Stimulated activated CD4-positive, alpha-beta T cell treated with anti-CD3 and anti-CD28 coated beads, Interleukin-4, amount 100 ng/mL, for 1 hour (primary cell): ENCODE data around the gene EARS2.
"Not testable (repeated sequence)": the region's sequence is repeated elsewhere in the genome, so short reads cannot be mapped to it uniquely, and the experiment has no call there.

ENCODE experiments used
- DNase-seq: peaks from one replicate; pipeline ENCODE4 v3.0.0-alpha.2; 2020

The EARS2 gene

DNA sequence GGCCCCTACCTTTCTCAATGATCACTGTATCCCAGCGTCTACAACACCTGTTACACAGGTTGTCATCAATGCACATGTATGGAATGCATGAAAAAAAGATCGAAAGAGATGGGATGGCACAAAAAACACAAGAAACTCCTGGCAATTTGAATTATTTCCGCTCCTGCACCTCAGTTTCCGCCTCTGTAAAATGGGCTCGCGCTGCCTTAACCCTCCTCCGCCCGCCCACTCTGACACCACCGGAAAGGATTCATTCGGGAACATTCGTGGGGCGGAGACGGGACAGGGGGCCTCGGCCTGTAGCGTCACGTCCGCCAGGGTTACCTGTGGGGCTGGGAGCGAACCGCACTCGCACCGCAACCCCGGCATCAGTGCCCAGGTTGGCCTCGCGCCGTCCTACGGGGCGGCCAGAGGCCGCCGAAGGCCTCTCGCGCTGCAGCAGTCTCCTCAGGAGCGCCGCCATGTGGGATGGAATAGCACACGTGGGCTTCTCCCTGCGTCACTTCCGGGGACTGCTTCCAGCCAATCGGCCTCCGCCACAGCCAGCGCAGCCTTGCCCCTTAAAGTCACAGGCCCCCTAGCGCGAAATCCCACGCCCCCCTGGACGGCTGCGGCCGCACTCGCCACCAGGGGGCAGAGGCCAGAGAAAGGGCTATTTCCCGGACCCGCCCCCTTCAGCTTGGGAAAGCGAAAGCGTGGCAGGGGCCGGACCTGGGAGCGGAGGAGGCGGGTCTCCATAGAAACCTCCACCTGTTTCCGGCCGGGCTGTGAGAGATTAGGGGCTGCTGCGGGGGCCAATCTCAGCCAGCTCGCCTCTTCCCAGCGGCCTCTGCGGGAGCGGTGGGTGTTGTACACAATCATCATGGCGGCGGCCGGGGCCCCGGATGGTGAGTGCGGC lies at the start of gene EARS2, which contains the start of gene UBFD1:
EARS2 (minus strand) TSS at position 470 of the 898 bp plus-strand sequence; CDS start at position 463, 7 bp downstream.
UBFD1 (plus strand) TSS at position 847 of the 898 bp plus-strand sequence; CDS start at position 863, 16 bp downstream.
- DNase-seq: peak; percentile 97

DNA sequence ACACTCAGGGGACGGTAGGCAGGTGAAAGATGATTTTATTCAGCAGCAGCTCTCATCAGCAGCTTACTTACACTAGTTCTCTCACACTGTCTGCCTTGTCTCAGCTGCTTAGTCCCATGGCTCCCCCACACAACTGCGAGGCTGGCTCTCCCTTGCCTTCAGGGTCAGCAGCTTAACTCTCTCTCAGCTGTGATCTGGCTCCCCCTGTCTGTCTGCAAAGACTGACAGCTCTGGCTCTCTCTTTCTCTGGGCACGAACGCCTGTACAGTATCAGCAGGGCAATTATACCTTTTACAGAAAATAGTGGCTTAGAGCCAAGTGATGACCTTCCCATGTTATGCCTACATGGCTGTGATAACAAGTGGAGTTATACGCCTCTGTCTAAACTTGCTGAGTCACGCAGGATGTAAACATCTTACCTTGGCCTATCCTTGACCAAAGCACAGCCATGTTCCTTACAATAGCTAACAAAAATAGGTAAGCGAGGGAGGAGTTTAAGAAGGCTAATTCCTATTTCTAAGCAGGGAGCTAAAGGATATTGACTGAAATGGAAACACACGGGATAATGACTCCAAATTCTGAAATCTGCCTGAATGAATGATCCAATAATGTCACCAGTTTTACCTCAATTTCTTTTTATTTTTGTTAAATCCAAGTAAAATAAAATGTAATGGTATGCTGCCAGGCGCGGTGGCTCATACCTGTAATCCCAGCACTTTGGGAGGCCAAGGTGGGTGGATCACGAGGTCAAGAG lies 40.0 kb upstream of the EARS2 start:
- no peak for DNase-seq

DNA sequence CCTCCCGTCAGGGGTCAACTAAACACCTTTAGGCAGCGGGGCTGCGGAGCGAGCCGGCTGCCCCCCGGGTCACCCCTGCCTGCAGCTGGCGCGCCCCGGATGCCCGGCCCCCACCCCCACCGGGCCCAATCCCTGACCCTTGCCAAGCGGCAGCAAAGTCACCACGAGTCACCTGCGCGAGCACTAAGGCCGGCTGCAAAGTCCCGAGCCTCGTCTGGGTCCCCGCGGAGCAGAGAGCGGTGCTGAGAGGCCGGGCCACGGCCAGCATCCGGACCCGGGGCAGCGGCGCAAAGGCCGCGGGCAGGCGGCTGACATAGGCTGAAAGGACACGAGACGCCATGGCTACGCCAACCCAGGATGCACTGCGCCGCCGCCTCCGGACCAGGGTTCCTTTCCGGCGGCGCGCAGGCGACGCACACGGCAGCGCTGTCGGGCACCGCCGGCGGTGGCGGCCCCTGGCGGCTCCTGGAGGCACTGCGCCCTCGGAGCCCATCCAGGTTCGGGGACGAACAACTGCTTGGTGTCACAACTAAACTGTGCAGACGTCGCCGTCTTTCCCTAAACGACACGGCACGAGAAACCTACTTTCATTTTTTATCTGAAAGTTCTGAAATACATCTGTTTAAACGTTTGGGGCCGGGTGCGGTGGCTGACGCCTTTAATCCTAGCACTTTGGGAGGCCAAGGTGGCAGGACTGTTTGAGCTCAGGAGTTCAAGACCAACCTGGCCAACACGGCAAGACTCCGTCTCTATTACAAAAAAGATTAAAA lies 39.0 kb upstream of the EARS2 start, which contains the start of gene NDUFAB1:
NDUFAB1 (minus strand) TSS at position 366 of the 770 bp plus-strand sequence; CDS start at position 340, 26 bp downstream.
- peak; percentile 94 for DNase-seq

DNA sequence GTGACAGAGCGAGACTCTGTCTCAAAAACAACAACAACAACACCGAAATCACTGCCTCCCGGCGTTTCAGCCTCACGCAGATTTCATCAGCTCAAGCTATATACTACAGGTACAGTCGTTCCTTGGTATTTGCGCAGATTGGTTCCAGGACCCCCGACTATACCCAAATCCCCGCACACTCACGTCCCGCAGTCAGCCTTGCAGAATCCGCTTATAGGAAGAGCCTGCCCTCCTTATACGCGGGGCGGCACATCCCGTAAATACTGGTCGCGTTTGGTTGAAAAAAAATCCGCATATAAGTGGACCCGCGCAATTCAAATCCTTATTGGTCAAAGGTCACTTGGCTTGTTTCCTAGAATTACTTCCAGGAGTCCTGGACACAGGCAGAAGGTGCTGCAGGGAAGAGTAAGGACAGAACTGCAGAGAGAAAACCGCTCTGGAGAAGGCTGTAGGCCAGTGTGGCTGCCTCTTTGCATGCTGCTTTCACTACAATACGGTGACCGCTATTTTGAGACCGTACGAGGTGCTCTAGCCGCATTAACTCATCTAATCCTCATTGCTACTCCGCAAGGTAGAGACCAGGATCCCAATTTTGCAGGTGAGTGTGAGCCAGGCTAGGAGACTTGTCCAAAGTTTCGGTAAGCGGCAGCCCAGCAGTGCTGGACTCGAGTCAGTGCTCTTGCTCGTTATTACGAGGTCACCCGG lies 38.2 kb upstream of the EARS2 start:
- DNase-seq: no peak

DNA sequence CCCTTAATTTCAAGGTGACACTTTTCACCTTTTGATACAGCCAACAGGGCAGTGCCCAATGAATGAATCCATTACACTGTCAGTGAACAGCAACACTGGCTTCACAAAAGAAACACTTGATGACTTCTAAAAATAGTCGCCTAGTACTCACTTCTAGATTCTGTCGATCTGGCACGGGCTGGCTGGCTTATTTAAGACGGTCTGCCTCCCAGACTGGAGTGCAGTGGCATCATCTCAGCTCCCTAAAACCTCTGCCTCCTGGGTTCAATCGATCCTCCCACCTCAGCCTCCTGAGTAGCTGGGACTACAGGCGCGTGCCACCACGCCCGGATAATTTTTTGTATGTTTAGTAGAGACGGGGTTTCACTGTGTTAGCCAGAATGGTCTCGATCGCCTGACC lies 37.0 kb upstream of the EARS2 start:
- no peak for DNase-seq

DNA sequence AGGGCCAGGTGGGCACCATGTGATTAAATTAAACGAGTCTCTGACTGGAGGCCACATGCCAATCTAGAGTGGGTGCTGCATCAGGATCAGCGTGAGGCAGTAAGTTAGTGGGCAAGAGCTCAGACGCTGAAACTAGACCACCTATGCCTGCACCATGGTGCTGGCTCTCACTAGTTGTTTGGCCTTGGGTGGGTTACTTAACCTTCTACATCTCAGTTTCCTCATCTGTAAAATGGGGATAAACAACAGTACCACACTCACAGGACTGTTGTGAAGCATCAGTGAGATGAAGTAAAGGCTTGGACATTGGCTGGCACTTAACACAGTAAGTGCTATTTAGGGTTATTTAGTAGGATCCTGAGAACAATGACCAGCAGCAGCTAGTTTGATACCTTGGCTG lies 33.0 kb upstream of the EARS2 start:
- DNase-seq: no peak

DNA sequence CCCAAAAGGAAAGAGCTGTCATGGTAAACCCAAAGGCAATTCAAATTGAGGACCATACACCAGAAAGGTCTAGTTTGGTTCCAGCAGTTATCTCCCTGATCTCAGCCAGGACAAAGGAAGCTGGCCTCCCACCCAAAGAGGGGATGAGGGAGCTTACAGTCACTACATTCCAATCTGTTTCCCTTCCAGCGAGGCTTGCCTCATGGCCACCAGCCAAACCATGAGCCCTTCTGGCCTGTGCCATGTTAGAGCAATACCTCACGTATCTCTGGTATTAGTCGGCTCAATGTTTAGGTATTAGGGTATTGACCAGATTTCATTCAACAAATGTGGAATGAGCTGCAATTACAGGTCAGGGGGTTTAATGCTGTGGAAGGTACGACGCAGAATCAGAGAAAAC lies 30.6 kb upstream of the EARS2 start:
- no peak for DNase-seq

DNA sequence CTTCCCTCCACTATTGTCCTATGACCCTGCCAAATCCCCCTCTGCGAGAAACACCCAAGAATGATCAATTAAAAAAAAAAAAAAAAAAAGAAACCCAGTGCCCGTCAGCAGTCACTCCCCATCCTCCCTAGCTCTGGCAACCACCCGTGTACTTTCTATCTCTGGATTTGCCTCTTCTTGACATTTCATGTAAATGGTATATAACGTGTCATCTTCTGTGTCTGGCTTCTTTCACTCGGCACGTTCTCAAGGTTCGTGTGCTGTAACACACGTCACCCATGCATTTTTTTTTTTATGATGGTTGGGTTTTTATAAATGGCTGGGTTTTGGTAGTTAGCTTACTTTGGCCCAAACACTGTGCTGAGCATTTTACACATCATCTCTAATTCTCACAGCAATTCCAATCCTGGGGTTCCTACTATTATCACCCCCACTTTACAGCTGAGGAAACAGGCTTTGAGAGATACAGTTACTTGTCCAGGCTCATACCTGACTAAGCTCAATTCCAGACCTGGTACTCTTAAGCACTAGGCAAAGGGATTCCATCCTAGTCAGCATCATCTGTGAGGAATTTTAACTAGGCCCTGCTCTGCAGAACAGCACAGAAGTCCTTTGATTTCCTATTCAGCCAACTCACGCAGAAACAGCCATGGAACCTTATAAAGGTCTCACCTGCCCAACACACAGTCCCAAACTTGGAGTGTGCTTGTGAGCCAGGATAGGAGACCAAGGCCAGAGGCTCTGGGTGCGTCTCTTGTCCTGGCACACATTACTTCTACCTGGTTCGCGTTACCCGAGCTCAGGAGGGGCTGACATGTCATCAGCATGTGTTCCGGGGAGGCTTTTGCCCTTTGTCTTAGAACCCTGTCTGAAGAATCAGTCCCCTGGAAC lies 27.3 kb upstream of the EARS2 start:
- no peak for DNase-seq

DNA sequence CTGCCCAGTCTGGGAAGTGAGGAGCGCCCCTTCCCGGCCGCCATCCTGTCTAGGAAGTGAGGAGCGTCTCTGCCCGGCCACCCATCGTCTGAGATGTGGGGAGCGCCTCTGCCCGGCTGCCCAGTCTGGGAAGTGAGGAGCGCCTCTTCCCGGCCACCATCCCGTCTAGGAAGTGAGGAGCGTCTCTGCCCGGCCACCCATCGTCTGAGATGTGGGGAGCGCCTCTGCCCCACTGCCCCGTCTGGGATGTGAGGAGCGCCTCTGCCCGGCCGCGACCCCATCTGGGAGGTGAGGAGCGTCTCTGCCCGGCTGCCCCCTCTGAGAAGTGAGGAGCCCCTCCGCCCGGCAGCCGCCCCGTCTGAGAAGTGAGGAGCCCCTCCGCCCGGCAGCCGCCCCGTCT lies 26.1 kb upstream of the EARS2 start:
- DNase-seq: not testable (repeated sequence)

DNA sequence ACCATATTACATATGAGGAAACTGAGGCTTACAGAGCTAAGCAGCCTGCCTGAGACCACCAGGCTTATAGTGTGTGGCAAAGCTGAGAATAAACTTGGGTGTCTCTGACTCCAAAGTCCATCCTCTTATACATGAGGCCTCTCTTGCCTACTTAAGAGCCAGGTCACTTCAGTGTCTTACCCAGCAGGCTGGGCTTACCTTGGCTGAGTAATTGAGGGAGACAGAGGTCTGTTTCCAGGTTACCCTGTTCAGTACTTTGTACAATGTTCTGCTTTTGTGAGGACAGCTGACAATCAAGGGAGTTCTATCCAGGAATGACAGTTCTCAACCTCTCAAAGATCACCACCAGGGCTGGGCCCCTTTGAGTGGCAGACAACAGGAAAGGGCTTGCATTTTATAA lies 24.6 kb upstream of the EARS2 start:
- no peak for DNase-seq

DNA sequence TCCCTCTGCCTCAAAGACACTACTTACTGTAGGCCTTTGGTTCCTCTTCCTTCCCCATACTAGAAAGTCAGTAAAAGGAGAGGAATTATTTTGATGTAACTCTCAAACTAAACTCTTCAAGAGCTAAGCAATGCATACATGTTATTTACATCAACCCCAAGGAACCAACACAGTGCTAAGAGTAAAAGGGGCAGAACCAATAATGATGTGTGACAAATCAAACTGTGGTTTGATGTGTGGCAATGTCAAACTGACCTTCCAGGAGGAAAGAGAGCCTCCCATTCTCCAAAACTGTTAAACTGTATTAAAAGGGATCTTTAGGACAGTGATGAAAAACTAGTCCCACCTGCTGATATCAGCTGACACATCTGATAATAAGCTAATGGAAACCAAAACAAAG lies 23.2 kb upstream of the EARS2 start:
- no peak for DNase-seq

DNA sequence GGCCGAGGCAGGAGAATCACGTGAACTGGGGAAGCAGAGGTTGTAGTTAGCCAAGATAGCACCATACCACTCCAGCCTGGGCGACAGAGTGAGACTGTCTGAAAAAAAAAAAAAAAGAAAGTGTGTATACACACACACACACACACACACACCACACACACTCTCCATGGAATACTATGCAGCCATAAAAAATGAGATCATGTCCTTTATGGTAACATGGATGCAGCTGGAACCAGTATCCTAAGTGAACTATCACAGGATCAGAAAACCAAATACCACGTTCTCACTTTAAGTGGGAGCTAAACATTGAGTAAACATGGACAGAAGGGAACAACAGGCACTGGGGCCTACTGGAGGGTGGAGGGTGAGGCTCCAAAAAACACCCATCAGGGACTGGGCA lies 22.2 kb upstream of the EARS2 start:
- DNase-seq: no peak

DNA sequence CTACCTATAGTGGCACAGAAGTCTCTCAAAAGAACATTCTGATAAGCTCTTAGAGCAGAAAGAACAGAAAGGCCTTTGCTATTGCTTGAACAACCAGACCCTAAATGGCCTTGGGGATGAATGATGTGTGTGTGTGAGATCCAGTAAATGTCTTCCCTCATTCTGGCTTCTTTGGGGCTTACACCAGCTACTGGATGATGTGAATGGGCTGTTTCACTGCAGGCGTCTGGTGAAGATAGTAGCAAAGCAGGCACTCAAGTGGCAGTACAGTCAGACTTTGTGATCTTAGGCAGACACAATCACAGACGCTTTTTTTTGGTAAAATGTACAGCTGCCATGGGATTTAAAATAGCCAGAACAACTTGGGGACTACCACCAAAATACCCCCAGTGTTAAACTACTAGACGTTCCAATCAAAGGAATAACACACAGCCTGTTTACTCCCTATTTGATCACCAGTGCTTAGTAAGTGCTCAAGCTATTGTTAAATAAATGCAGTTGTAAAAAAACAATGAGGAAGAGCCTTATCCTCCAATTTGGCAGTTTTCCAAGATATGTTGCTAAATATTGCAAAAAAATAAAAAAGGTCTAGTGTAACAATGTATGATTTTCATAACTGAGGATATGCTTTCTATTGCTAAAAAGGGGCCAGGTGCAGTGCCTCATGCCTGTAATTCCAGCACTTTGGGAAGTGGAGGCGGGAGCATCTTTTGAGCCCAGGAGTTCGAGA lies 21.1 kb upstream of the EARS2 start:
- no peak for DNase-seq

DNA sequence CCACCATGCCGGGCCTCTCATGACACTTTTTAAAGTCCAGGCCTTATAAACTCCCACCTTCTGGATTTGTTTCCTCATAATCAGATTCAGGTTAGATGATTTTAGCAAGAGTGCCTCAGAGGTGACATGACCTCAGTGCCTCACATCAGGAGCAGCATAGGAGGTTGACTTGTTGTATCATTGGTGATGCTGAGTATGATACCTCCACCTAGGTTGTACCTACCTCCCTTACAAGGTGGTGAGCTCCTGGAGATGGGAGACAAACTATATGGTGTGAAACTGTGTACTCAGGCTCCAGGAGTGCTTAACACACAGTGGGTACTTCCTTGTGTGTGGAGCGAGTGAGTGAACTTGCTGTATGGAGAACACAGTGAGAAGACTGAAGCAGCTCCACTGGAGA lies 20.3 kb upstream of the EARS2 start:
- DNase-seq: no peak

DNA sequence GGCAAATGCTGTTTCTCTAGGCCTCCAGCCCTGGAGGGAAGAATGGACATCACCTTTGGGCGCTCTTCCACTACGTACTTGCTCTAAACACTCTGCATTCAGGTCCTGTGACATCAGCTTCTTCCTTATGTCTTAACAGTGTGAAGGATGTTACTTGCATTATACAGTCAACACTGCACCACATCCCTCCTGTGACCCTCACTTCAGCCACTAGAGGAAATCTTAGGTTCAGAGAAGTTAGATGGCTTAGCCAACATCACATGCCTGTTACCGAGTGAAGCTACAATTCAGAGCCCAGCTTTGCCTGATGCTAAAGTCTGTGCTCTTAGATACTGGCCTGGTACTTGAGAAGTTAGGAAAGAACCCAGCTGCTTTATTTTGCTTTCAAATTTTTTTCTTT lies 18.7 kb upstream of the EARS2 start:
- DNase-seq: no peak

DNA sequence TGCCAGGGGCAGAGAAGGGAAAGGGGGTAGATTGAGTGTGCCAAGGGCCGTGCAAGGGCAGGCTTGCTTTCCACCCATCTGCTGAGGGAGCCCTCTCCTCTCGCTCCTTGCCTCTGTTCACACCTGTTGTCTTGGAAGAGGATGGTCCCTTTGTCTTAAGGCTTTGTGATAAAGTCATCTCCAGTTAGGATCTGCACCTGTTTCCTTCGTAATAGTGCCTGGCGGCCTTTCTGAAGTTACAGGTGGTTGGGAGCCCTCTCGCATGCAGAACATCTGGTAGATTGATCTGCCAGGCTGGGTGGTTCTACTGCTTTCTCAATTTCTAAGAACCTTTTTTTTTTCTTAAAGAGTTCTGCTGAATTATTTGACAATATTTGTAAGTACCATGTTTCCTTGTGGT lies 16.7 kb upstream of the EARS2 start:
- no peak for DNase-seq

DNA sequence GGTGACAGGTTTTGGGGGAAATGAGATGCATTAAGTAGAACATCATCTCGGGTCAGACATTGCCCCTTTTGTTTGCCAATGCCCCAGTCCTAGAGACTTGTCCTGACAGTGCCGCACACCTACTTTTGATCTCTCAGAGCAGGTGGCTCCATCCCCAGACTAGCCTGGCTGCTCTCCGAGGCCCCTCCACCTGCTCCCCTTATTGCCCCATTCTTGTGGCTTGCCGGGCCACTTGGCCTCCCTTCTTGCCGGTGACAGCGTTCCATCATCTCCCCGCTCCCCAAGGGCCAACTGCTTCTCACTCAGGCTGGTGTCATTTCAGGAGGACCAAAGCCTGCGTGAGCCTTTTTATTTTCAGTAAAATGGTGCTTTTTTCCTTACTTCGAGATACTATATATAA lies 15.2 kb upstream of the EARS2 start:
- no peak for DNase-seq

DNA sequence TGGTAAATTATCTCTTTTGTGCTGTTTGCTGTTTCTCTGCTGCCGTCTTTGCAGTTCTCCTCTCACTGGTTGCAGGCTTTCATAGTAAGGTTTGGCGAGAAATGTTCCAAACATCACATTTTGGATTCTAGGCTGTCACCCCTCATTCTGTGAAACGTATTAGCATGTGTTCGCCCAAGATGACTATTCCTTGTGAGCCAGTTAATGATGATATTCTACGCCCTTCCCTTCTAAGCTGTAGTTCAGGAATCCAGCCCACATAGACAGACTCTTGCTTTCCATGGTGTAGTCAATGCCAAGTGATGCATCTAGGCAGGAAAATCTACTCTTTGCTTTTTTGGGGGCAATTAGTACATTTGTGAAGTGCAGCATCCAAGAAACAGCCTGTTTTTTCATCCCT lies 14.7 kb upstream of the EARS2 start:
- no peak for DNase-seq

DNA sequence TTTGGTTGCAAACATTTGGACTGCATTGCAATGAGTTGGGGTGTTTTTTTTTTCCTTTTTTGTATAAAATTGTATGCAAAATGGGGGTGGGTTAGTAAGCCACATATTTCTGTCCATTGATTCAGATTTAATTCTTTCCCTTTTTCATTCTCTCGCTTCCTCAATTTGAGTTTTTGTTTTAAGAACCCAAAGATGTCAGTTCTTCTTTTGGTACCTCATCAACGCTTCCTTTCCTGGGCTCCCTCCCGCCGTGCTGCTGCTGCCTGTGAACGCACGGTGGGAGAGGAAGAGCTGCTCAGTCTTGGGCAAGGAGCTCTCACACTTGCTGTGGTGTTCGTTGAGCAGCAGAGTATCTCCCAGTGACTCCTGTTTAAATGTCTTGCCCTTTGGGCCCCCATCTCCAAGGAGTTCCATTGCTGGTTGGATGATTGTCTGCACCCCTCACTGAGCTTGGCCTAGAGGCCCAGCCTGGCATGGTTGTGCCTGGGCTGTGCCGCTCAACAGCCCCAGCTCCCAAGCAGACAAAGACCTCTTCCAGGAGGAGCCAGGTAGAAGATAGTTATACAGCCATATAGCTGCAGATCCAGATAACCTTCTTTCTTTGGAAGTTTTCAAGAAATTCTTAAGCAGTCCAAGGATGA lies 14.0 kb upstream of the EARS2 start:
- no peak for DNase-seq

DNA sequence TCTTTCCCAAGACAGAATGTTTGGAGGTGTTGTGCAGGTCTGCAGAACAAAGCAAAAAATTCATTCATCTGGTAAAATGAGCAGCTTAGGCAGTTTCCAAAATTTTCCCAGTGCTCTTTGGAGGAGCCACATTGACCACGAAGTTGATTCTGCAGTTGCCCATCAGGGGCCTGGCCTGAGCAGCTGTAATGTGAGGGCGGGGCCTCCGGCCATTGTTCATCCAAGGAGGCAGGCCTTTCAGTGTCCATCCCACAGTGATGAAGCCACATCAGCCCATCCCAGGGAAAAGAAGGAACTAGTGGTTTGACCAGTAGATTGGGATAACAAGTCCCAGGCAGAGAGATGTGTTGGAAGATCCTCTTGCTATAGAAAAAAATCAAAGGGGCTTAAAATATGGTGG lies 10.5 kb upstream of the EARS2 start:
- DNase-seq: no peak
